Neuronal stem cell (in vitro differentiated cells): ENCODE measurements around the gene CEP162.

Experiments used
- DNase-seq: peaks from one replicate; pipeline ENCODE4 v3.0.0-alpha.2; 2013; ENCODE audit warnings: low spot score
- H2AFZ ChIP-seq: one replicate; pipeline ENCODE4 v1.6.1; 2013; ENCODE audit warnings: mild to moderate bottlenecking, low read length, inconsistent platforms
- H2AK5ac ChIP-seq: 2 replicates; pipeline ENCODE4 v1.6.1; 2013; ENCODE audit warnings: low read depth, mild to moderate bottlenecking, inconsistent platforms, low read length, moderate library complexity, mixed read lengths
- H2BK120ac ChIP-seq: 2 replicates; pipeline ENCODE4 v1.6.1; 2013; ENCODE audit warnings: low read depth, mild to moderate bottlenecking, inconsistent platforms, low read length, moderate library complexity, mixed read lengths
- H2BK12ac ChIP-seq: one replicate; pipeline ENCODE4 v1.6.1; 2013; ENCODE audit warnings: low read length, inconsistent platforms
- H2BK15ac ChIP-seq: 2 replicates; pipeline ENCODE4 v1.6.1; 2013; ENCODE audit warnings: mild to moderate bottlenecking, low read length, inconsistent platforms, mixed read lengths
- H2BK5ac ChIP-seq: one replicate; pipeline ENCODE4 v1.6.1; 2013; ENCODE audit warnings: inconsistent platforms, mild to moderate bottlenecking, low read length, moderate library complexity
- H3K14ac ChIP-seq: one replicate; pipeline ENCODE4 v1.6.1; 2013; ENCODE audit warnings: low read length, inconsistent platforms
- H3K18ac ChIP-seq: 2 replicates; pipeline ENCODE4 v1.6.1; 2013; ENCODE audit warnings: low read length, inconsistent platforms
- H3K23ac ChIP-seq: 2 replicates; pipeline ENCODE4 v1.6.1; 2013; ENCODE audit warnings: low read depth, mild to moderate bottlenecking, mixed read lengths, low read length, inconsistent platforms; ENCODE audit not compliant: poor library complexity
- H3K27ac ChIP-seq: replicated peaks from 3 replicates; pipeline ENCODE4 v1.5.1; 2013; ENCODE audit warnings: low read length, inconsistent platforms
- H3K27me3 ChIP-seq, 3 experiments: 2 replicates each; pipeline ENCODE4 v1.6.1; 2013; ENCODE audit warnings: low read length in 3 of 3, mild to moderate bottlenecking in 2 of 3, inconsistent platforms in 1 of 3, low read depth in 1 of 3, mixed read lengths in 1 of 3, moderate library complexity in 1 of 3; ENCODE audit not compliant: control insufficient read depth in 3 of 3, insufficient read depth in 3 of 3
- H3K36me3 ChIP-seq, 2 donors: replicated peaks in 1 of 2; 2 replicates each; pipeline ENCODE4 v1.6.1; 2013; ENCODE audit warnings: low read length in 2 of 2; ENCODE audit not compliant: control insufficient read depth in 2 of 2, insufficient read depth in 2 of 2
- H3K4ac ChIP-seq: 2 replicates; pipeline ENCODE4 v1.6.1; 2013; ENCODE audit warnings: inconsistent platforms, mild to moderate bottlenecking, low read length, moderate library complexity
- H3K4me1 ChIP-seq, 2 donors: 1 replicate in 1 of 2; 2 replicates in 1 of 2; pipeline ENCODE4 v1.6.1; 2013; ENCODE audit warnings: low read length in 2 of 2, low read depth in 1 of 2; ENCODE audit not compliant: control insufficient read depth in 2 of 2, insufficient read depth in 1 of 2
- H3K4me2 ChIP-seq: one replicate; pipeline ENCODE4 v1.6.1; 2013; ENCODE audit warnings: mild to moderate bottlenecking, low read length, inconsistent platforms; ENCODE audit not compliant: insufficient read depth, poor library complexity, severe bottlenecking
- H3K4me3 ChIP-seq, 2 donors: 2 replicates each; pipeline ENCODE4 v1.5.1; 2013; ENCODE audit warnings: low read length in 2 of 2, mild to moderate bottlenecking in 2 of 2, inconsistent platforms in 1 of 2, moderate library complexity in 1 of 2
- H3K79me1 ChIP-seq: one replicate; pipeline ENCODE4 v1.6.1; 2013; ENCODE audit warnings: low read depth, mild to moderate bottlenecking, inconsistent platforms, low read length, moderate library complexity
- H3K9ac ChIP-seq: one replicate; pipeline ENCODE4 v1.6.1; 2013; ENCODE audit warnings: mild to moderate bottlenecking, low read depth, low read length, inconsistent platforms; ENCODE audit not compliant: poor library complexity
- H3K9me3 ChIP-seq, 2 donors: replicated peaks in 1 of 2; 2 replicates each; pipeline versions ENCODE3 to v1.6.1; 2013; ENCODE audit warnings: low read length in 2 of 2, mild to moderate bottlenecking in 2 of 2, inconsistent platforms in 1 of 2, low read depth in 1 of 2, mixed read lengths in 1 of 2, moderate library complexity in 1 of 2; ENCODE audit not compliant: control insufficient read depth in 2 of 2, insufficient read depth in 1 of 2
- H4K8ac ChIP-seq: one replicate; pipeline ENCODE4 v1.6.1; 2013; ENCODE audit warnings: low read depth, mild to moderate bottlenecking, inconsistent platforms, low read length, moderate library complexity
- H4K91ac ChIP-seq: one replicate; pipeline ENCODE4 v1.6.1; 2013; ENCODE audit warnings: low read length, low read depth, mild to moderate bottlenecking, inconsistent platforms; ENCODE audit not compliant: poor library complexity
- WGBS, 2 donors: extraction: QIAGEN DNeasy Blood & Tissue Kit; methylation state at CpG; one replicate each; pipeline ENCODE4 v1.1.7; 2013; ENCODE audit warnings: missing lambda C conversion rate in 2 of 2, mixed read lengths in 1 of 2; ENCODE audit not compliant: insufficient read length in 2 of 2, insufficient replicate concordance in 1 of 2; ENCODE audit errors: extremely low coverage in 2 of 2; 5-methylcytosine and 5-hydroxymethylcytosine counted together

Gene CEP162

GRCh38 chr6:84089552-84089951 lies 137.9 kb downstream of the CEP162 start:
- no peak overlapping the region for H2BK12ac ChIP-seq
- H4K8ac ChIP-seq = no peak overlapping the region
- no peaks in the 10 kb centered on the region for H3K79me1 ChIP-seq
- no peaks in the 10 kb centered on the region for H3K36me3 ChIP-seq
- no peak overlapping the region for H3K23ac ChIP-seq
- H3K4me1 ChIP-seq = no peaks in the 10 kb centered on the region
- no peak overlapping the region for H2BK5ac ChIP-seq
- no peak overlapping the region for H3K18ac ChIP-seq
- H3K9ac ChIP-seq = no peak overlapping the region
- peak overlapping the region; percentile 6 for H2AFZ ChIP-seq
- H2BK15ac ChIP-seq = no peak overlapping the region
- no peaks in the 10 kb centered on the region for H3K9me3 ChIP-seq
- no peak overlapping the region for H3K27ac ChIP-seq
- no CpG with 5 or more reads among the region's 3 CpGs for WGBS, 2 donors
- no peak overlapping the region for H2AK5ac ChIP-seq
- no peaks in the 10 kb centered on the region for H3K27me3 ChIP-seq
- no peak overlapping the region for H3K14ac ChIP-seq
- no peak overlapping the region for H2BK120ac ChIP-seq
- H3K4ac ChIP-seq = no peak overlapping the region
- H4K91ac ChIP-seq = no peak overlapping the region
- DNase-seq = no peak
- no peak overlapping the region for H3K4me3 ChIP-seq
- H3K4me2 ChIP-seq = no peak overlapping the region

GRCh38 chr6:84089081-84089480 lies 138.4 kb downstream of the CEP162 start:
- H2AFZ ChIP-seq = peak overlapping the region; percentile 6
- WGBS, 2 donors = no CpG with 5 or more reads among the region's 4 CpGs

GRCh38 chr6:84086545-84087429 lies 140.7 kb downstream of the CEP162 start:
- H3K36me3 ChIP-seq = no peaks in the 10 kb centered on the region
- WGBS, 2 donors = no CpG with 5 or more reads among the region's 6 CpGs
- no peak overlapping the region for H4K91ac ChIP-seq
- no peak for DNase-seq
- no peak overlapping the region for H3K4me3 ChIP-seq
- no peak overlapping the region for H2AFZ ChIP-seq
- no peak overlapping the region for H2BK5ac ChIP-seq
- H3K4me1 ChIP-seq = peaks cover 2 to 4% of the 10 kb centered on the region in 2 donors
- H3K23ac ChIP-seq = no peak overlapping the region
- no peak overlapping the region for H2AK5ac ChIP-seq
- H2BK12ac ChIP-seq = no peak overlapping the region
- no peaks in the 10 kb centered on the region for H3K79me1 ChIP-seq
- H3K27ac ChIP-seq = no peak overlapping the region
- peaks cover 0 to 2% of the 10 kb centered on the region in 2 donors for H3K9me3 ChIP-seq
- no peak overlapping the region for H3K9ac ChIP-seq
- H2BK15ac ChIP-seq = no peak overlapping the region
- H3K27me3 ChIP-seq = no peaks in the 10 kb centered on the region
- H2BK120ac ChIP-seq = no peak overlapping the region
- no peak overlapping the region for H3K18ac ChIP-seq
- no peak overlapping the region for H3K4me2 ChIP-seq
- H4K8ac ChIP-seq = no peak overlapping the region
- H3K14ac ChIP-seq = no peak overlapping the region
- H3K4ac ChIP-seq = no peak overlapping the region

More at GRCh38 chr6:84089081-84089480, 138.4 kb downstream of the CEP162 start:
- no peak overlapping the region for H2AK5ac ChIP-seq
- H3K4me2 ChIP-seq = no peak overlapping the region
- H4K91ac ChIP-seq = no peak overlapping the region
- H3K27ac ChIP-seq = no peak overlapping the region
- no peak overlapping the region for H3K14ac ChIP-seq
- H3K36me3 ChIP-seq = no peaks in the 10 kb centered on the region
- H3K27me3 ChIP-seq = no peaks in the 10 kb centered on the region
- no peak overlapping the region for H2BK5ac ChIP-seq
- no peak overlapping the region for H2BK15ac ChIP-seq
- H3K23ac ChIP-seq = no peak overlapping the region
- no peak overlapping the region for H3K4ac ChIP-seq
- no peak overlapping the region for H3K4me3 ChIP-seq
- no peak overlapping the region for H3K18ac ChIP-seq
- no peaks in the 10 kb centered on the region for H3K4me1 ChIP-seq
- no peak overlapping the region for H2BK120ac ChIP-seq
- H3K9me3 ChIP-seq = no peaks in the 10 kb centered on the region
- DNase-seq = no peak
- no peaks in the 10 kb centered on the region for H3K79me1 ChIP-seq
- H3K9ac ChIP-seq = no peak overlapping the region
- no peak overlapping the region for H4K8ac ChIP-seq
- H2BK12ac ChIP-seq = no peak overlapping the region

- Histone ChIP-seq H3K4me1 (peaks cover 2 to 4% of the 10 kb centered on the region in 2 donors), H3K9ac (no peak overlapping the region), H2BK5ac (no peak overlapping the region), H3K14ac (no peak overlapping the region), H3K4me2 (no peak overlapping the region), H3K27ac (no peak overlapping the region), H3K23ac (no peak overlapping the region), H2BK120ac (no peak overlapping the region), H3K36me3 (no peaks in the 10 kb centered on the region), H2BK15ac (no peak overlapping the region), H4K91ac (no peak overlapping the region), H3K9me3 (peaks cover 0 to 7% of the 10 kb centered on the region in 2 donors), H2AFZ (no peak overlapping the region), H3K4me3 (no peak overlapping the region), H3K18ac (no peak overlapping the region), H4K8ac (no peak overlapping the region), H2BK12ac (no peak overlapping the region), H3K4ac (no peak overlapping the region), H3K27me3 (no peaks in the 10 kb centered on the region), H3K79me1 (no peaks in the 10 kb centered on the region), H2AK5ac (no peak overlapping the region)
- DNase-seq = no peak
- no CpG with 5 or more reads among the region's 1 CpG for WGBS, 2 donors
Measured at GRCh38 chr6:84086056-84086455, 141.4 kb downstream of the CEP162 start.
